HG03558 (cell line): ENCODE data around the gene COPS4.
"Not testable (repeated sequence)": the region's sequence is repeated elsewhere in the genome, so short reads cannot be mapped to it uniquely, and the experiment has no call there.

Experiments
- ATAC-seq: cut with Tn5 transposase; IDR thresholded peaks from one replicate; pipeline ENCODE4 v1.9.1; 2021; ENCODE audit warnings: moderate number of reproducible peaks; ENCODE audit not compliant: unreplicated experiment; ENCODE audit errors: extremely low read depth

Gene COPS4

DNA sequence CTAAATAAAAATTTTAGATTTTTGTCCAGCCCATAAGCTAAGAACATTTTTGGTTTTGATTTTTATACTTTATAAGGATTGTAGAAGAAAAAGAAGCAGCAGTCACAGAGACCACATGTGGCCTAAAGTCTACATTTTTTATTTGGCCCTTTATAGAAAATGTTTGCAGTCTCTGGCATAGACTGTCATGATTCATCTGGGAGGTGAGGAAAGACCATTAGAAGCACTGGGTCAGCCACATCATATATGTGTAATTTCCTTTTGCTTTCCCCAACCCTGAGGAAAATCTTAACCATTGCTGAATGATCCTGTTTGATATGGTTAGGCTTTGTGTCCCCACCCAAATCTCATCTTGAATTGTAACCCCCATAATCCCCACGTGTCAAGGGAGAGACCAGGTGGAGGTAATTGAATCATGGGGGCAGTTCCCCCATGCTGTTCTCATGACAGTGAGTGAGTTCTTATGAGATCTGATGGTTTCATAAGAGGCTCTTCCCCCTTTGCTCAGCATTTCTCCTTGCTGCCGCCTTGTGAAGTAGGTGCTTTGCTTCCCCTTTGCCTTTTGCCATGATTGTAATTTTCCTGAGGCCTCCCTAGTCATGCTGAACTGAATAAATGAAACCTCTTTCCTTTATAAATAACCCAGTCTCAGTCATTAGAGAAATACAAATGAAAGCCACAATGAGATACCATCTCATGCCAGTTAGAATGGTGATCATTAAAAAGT lies 12.1 kb upstream of the COPS4 start:
- no peak for ATAC-seq

DNA sequence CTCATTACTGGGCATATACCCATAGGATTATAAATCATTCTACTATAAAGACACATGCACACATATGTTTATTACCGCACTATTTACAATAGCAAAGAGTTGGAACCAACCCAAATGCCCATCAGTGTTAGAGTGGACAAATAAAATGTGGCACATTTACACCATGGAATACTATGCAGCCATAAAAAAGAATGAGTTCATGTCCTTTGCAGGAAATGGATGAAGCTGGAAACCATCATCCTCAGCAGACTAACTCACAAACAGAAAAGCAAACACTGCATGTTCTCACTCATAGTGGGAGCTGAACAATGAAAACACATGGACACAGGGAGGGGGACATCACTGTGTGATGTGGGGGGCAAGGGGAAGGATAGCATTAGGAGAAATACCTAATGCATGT lies 11.4 kb upstream of the COPS4 start:
- ATAC-seq = not testable (repeated sequence)

GRCh38 chr4:83024233-83024632 lies 10.8 kb upstream of the COPS4 start:
- ATAC-seq = no peak

GRCh38 chr4:83025563-83025962 lies 9.4 kb upstream of the COPS4 start:
- ATAC-seq = no peak

DNA sequence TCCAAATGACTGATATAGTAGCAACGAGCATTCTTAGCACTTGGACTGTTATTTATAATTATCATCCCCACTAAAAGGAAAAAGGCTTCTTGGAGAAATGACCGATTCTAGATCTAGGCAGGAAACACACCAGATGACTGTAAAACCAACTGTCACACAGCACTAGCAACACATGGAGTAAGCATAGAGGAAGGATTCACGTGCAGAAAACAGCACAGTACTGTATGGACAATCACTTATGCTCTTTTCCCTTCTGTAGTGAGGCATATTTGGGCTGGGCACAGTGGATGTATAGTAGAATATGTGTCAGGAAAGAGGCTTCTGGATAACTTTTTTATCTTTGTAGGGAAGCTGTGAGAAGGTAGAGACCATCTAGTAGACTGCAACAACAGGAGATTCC lies 6.0 kb upstream of the COPS4 start:
- ATAC-seq = no peak

DNA sequence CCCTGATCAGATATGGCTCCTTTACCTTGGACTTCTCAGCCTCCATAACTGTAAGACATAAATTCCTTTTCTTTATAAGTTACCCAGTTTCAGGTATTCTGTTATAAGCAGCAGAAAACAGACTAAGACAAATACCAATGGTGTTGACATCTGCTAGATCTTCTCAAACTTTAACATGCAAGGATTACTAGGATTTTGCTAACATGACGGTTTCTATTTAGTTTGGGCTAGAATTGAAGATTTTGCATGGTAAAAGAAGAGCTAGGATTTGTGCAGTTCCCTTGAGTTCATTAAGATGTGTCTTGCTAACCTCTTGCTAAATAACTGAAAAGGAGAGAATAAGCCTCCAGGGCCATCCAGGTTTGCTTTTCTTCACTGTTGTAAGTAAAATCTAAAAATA lies 5.3 kb upstream of the COPS4 start:
- ATAC-seq = no peak

GRCh38 chr4:83036991-83037665 lies 2.1 kb downstream of the COPS4 start:
- ATAC-seq = no peak

GRCh38 chr4:83040269-83040668 lies 5.3 kb downstream of the COPS4 start:
- no peak for ATAC-seq

DNA sequence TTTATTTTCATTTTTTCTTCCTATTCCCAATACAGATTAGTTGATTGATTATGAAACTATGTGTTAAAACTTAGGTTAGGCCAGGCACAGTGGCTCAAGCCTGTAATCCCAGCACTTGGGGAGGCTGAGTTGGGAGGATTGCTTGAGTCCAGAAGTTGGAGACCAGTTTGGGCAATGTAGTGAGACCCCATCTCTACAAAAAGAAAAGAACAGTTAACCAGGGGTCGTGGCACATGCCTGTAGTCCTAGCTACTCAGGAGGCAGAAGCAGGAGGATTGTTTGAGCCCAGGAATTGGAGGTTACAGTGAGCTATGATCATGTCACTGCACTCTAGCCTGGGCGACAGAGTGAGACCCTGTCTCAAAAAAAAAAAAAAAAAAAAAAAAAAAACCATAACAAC lies 8.2 kb downstream of the COPS4 start:
- not testable (repeated sequence) for ATAC-seq

- ATAC-seq = no peak
Measured at GRCh38 chr4:83043801-83044407, 8.9 kb downstream of the COPS4 start.

DNA sequence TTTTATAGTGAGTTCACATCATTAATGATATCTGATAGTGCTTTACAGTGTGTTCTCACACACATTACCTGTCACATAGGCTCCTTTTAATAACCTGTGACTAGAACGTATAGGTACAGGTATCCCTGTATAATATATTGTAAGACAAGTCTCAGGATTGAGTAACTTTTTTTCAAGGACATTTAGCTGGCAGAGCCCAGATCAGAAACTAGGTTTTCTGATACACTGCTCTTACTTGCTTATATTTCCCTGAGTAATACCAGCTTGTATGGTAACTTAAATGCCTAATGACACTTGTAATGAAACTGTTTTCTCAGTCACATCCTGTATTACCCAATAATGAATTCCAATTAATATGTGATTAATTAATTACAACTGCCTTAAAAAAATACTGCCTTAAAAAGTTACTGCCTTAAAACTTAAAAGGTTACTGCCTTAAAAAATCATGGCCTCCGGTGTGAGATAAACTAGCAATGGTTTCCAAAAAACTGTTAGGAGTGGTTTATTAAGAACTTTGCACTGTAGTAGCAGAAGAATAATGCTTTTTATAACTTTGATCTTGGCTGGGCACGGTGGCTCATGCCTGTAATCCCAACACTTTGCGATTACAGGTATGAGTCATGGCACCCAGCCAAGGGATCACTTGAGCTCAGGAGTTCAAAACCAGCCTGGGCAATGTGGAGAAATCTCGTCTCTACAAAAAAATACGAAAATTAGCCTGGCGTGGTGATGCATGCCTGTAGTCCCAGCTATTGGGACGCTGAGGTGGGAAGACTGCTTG lies 11.9 kb downstream of the COPS4 start:
- ATAC-seq = no peak

- not testable (repeated sequence) for ATAC-seq
Measured at GRCh38 chr4:83048781-83049180, 13.8 kb downstream of the COPS4 start.

- no peak for ATAC-seq
Measured at GRCh38 chr4:83054928-83055327, 19.9 kb downstream of the COPS4 start.

- no peak for ATAC-seq
Measured at GRCh38 chr4:83062739-83063138, 27.8 kb downstream of the COPS4 start.

DNA sequence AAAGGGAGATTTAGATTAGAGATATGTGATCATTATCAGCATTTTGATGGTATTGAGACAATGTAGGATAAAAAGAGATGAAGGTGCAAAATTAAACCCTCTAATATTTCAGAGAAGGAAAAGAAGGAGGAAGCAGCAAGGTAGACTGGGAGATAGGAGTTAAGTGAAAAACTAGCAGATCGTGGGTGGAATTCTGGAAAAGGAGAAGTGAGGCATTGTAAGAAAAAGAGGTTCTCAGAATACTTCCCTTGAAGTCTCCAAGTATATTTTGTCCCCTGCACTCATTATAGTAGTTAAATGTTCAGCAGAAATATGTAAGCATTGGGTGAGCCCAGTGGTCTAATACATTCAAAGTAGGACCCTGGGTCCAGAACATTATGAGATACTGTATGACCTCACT lies 30.3 kb downstream of the COPS4 start:
- ATAC-seq = no peak

GRCh38 chr4:83067058-83067639 lies 32.2 kb downstream of the COPS4 start:
- no peak for ATAC-seq

DNA sequence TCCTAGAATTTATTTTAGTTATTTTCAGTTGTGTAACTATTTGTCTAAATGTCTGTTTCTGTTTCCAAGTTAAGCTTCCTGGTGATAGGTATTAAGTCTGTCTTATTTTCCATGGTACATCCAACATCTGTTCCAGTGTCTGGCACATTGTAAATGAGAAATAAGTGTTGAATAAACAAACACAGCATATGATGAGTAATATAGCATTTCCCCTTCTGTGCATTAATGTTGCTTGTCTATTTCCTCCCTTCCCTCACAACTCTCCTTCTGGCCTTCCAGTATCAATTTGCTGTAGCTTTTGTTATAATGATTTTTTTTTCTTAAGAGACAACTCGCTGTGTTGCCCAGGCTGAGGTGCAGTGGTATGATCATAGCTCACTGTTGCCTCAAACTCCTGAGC lies 36.1 kb downstream of the COPS4 start:
- no peak for ATAC-seq

GRCh38 chr4:83074086-83074704 lies 39.2 kb downstream of the COPS4 start:
- ATAC-seq = peak; percentile 63

GRCh38 chr4:83074783-83075182 lies 39.8 kb downstream of the COPS4 start:
- ATAC-seq = not testable (repeated sequence)
